Measurements from ENCODE around the gene ECSCR.

Gene ECSCR

DNA sequence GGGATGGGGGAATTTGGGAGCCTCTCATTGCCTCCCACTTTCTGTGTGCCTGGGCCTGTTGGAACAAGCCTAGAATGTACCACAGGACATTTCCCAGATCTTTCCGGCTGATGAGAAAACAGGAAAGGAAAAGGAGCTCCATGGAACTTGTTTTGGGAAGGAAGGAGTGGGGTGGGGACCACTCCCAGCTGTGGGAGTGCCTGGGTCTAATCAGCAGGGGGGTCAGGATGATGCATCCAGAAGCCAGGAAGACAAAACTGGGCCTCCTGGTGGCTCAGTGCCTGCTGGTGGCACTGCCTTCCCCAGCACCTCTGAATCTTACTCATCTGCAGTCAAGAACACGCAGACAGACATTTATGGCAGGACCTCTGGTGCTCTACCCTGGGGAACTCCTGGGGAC is 11.0 kb upstream of the ECSCR start:
- no peak for DNase-seq

DNA sequence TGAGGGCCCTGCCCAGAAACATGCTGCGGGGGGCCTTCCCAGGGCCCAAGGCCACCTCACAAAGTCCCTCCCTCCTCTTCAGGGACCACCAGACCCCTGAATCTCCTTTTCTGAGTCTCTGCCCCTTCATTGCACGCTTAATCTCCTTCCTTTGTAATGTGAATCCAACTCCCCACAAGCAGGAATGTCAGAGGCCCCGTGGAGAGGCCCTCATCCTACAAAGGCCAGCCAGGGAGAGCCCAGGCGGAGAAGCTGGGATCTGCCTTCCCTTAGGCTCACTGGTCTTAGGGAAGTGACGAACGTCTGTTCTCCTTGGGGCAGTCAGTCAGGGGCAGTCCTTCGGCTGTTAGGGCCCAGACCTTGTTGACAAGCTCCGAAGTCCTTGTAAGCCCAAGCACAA is 10.6 kb upstream of the ECSCR start:
- DNase-seq: no peak

DNA sequence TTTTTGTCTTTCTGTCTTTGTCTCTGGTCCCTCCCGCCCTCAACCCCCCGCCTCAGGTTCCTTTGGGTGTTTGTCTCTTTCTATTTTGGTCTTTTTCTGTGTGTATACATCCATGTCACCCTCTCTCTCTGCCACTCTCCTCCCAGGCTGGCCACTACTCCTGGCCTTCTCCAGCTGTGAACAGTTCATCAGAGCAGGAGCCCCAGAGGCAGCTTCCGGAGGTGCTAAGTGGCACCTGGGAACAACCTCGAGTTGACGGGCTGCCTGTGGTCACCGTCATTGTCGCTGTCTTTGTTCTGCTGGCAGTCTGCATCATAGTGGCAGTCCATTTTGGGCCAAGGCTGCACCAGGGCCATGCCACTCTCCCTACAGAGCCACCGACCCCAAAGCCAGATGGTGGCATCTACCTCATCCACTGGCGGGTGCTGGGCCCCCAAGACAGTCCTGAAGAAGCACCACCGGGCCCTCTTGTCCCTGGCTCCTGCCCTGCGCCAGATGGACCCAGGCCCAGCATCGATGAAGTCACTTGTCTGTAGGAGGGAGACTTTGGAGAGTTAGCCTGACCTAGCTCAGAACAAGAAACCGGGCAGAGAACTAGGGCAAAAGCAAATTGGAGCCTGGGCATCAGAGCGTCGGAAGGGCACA is 10.0 kb upstream of the ECSCR start:
- no peak for DNase-seq

- no peak for DNase-seq
These were observed 8.3 kb upstream of the ECSCR start, which contains the start of gene SMIM33 for GRCh38 chr5:139470821-139471300. SMIM33 (plus strand) TSS chr5:139471004; CDS start chr5:139471122, 118 bp downstream.

GRCh38 chr5:139468421-139468931 is 5.9 kb upstream of the ECSCR start:
- DNase-seq: no peak

GRCh38 chr5:139461698-139462097 is 845 bp downstream of the ECSCR start:
- DNase-seq: no peak

GRCh38 chr5:139461176-139461575 is 1.4 kb downstream of the ECSCR start:
- no peak for DNase-seq

GRCh38 chr5:139460455-139460854 is 2.1 kb downstream of the ECSCR start:
- DNase-seq: no peak

DNA sequence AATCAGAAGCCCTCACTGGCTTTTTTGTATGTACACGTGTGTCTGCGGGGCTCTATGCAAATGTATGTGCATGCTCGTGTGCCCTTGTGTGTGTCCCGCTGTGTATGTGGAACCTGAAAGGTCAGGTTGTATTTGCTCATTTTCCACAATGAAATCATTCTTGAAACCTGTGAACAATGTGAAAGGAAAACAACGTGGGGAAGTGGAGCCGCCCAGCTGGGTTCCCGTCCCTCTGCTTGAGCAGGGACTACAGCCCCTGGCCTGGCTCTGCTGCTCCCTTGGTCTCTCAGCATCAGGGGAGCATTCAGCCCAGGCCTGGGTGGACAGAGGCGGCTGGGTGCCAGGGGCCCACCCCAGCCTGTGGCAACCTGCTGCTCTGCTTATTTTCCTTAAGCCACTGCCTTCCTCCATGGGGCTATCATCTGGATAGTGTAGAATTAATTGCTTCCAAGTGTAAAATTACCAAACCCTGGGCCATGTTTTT is 3.0 kb downstream of the ECSCR start:
- no peak for DNase-seq

DNA sequence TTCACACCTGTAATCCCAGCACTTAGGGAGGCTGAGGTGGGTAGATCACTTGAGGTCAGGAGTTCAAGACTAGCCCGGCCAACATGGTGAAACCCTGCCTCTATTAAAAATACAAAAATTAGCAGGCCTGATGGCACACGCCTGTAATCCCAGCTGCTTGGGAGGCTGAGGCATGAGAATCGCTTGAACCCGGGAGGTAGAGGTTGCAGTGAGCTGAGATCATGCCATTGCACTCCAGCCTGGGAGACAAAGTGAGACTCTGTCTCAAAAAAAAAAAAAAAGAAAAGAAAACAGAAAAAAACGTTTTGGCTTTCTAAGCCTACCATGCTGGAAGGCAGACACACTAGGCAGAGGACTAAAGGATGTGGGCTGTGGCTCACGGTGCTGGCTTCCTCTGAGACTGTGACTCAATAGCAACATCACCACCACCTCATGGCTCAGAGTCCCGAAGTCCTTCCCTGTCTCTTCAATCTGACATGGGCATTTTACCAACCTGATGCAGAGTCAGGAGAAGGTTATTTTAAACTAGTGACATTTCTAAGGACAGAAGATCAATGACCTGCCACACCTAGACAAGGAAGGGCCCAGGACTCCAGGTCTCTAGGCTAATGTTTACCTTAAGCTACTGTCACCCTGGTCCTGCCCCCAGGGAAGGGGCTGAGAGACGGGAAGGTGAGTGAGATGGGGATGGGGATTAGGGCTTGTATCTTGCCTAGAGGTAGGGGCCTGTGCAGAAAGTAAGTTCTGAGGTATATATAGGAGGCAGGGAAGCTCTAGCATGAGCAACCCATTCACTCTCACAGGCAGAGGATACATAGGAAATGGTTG is 3.7 kb downstream of the ECSCR start:
- DNase-seq: no peak

- DNase-seq: no peak
These were observed 4.8 kb downstream of the ECSCR start for GRCh38 chr5:139457653-139458306.

- DNase-seq: no peak
These were observed 5.3 kb downstream of the ECSCR start for GRCh38 chr5:139457241-139457640.

GRCh38 chr5:139456776-139457175 is 5.8 kb downstream of the ECSCR start:
- DNase-seq: no peak

DNA sequence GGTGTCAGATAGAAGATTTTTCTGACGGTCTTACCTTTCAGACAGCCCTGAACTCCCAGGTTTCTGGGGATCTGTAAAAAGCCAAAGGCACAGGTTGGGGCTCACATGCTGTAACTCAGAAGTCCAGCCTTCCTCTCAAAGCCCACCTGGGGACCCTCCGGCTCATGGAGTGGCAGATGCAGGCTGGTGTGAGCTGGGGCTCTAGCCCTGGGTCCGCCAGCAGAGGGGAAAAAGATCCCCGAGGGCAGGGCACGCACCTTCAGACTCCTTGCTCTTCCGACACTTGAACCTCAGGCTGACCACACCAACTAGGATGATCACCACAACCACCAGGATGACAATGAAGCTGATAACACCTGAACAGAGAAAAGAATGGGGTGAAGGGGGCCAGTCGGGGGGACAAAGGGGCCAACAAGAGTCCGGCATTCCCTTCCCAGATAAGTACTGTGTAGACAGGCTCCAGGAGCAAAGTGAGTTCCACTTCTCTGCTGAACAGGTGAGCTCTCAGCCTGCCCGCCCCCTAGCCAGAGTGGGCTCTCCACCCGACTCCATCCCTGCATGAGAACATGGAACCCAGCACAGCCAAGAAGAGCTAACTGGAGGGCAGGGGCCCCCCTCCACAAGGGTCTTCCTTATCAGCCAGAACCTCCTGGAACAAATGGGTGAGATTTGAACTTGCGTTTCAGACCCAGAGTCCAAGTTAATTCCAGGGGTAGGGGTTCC is 7.8 kb downstream of the ECSCR start:
- DNase-seq: no peak

- DNase-seq: no peak
These were observed 8.6 kb downstream of the ECSCR start for GRCh38 chr5:139453683-139454567.

- DNase-seq: no peak
These were observed 10.5 kb downstream of the ECSCR start for GRCh38 chr5:139451878-139452660.

- no peak for DNase-seq
These were observed 11.4 kb downstream of the ECSCR start for GRCh38 chr5:139451176-139451575.

GRCh38 chr5:139446956-139447779 is 15.4 kb downstream of the ECSCR start:
- no peak for DNase-seq

GRCh38 chr5:139445325-139446170 is 17.0 kb downstream of the ECSCR start:
- no peak for DNase-seq

Data from GOT3 (cell line).